H9 (cell line): ENCODE data around the gene TNIP1. TPM values are rescaled to one million over a fixed set of nuclear protein-coding genes. Genes with fewer than 3 reads are reported as not detected.

Source experiments
- DNase-seq: peaks from one replicate; pipeline ENCODE4 v3.0.0-alpha.2; 2017
- H2AFZ ChIP-seq: one replicate; pipeline ENCODE4 v1.6.1; 2013; ENCODE audit warnings: mild to moderate bottlenecking, low read length, control low read depth, moderate library complexity
- H2AK5ac ChIP-seq: 2 replicates; pipeline ENCODE4 v1.6.1; 2013; ENCODE audit warnings: low read length, control low read depth, mixed read lengths; ENCODE audit not compliant: insufficient read length
- H2BK120ac ChIP-seq: one replicate; pipeline ENCODE4 v1.6.1; 2013; ENCODE audit warnings: low read depth, mild to moderate bottlenecking, low read length, control low read depth, inconsistent platforms; ENCODE audit not compliant: poor library complexity, severe bottlenecking
- H2BK12ac ChIP-seq: 2 replicates; pipeline ENCODE4 v1.6.1; 2013; ENCODE audit warnings: low read length, control low read depth, mixed read lengths, low read depth; ENCODE audit not compliant: insufficient read length
- H2BK15ac ChIP-seq: 2 replicates; pipeline ENCODE4 v1.6.1; 2013; ENCODE audit warnings: low read depth, low read length, control low read depth
- H2BK20ac ChIP-seq: one replicate; pipeline ENCODE4 v1.6.1; 2013; ENCODE audit warnings: low read depth, mild to moderate bottlenecking, low read length, control low read depth, inconsistent platforms; ENCODE audit not compliant: poor library complexity, severe bottlenecking
- H2BK5ac ChIP-seq: 2 replicates; pipeline ENCODE4 v1.6.1; 2013; ENCODE audit warnings: low read length, control low read depth, mixed read lengths; ENCODE audit not compliant: insufficient read length
- H3K14ac ChIP-seq: 2 replicates; pipeline ENCODE4 v1.6.1; 2013; ENCODE audit warnings: low read length, control low read depth; ENCODE audit not compliant: insufficient read depth
- H3K18ac ChIP-seq: 2 replicates; pipeline ENCODE4 v1.6.1; 2013; ENCODE audit warnings: low read depth, mild to moderate bottlenecking, mixed read lengths, low read length, control low read depth; ENCODE audit not compliant: insufficient read length
- H3K23ac ChIP-seq: 2 replicates; pipeline ENCODE4 v1.6.1; 2013; ENCODE audit warnings: low read length, control low read depth, mixed read lengths, low read depth; ENCODE audit not compliant: insufficient read length
- H3K23me2 ChIP-seq: 2 replicates; pipeline ENCODE4 v1.6.1; 2013; ENCODE audit warnings: low read depth, mild to moderate bottlenecking, mixed read lengths, low read length, control low read depth; ENCODE audit not compliant: insufficient read length, poor library complexity, severe bottlenecking
- H3K27ac ChIP-seq: 2 replicates; pipeline ENCODE4 v1.5.1; 2013; ENCODE audit warnings: low read length, control low read depth, mixed read lengths, low read depth; ENCODE audit not compliant: insufficient read length
- H3K27me3 ChIP-seq: 2 replicates; pipeline ENCODE4 v1.6.1; 2013; ENCODE audit warnings: low read length, control low read depth, inconsistent platforms; ENCODE audit not compliant: insufficient read depth
- H3K4ac ChIP-seq: 2 replicates; pipeline ENCODE4 v1.6.1; 2013; ENCODE audit warnings: low read depth, mild to moderate bottlenecking, control low read depth, inconsistent platforms, low read length, moderate library complexity
- H3K4me1 ChIP-seq: 2 replicates; pipeline ENCODE4 v1.6.1; 2013; ENCODE audit warnings: low read length, control low read depth, inconsistent platforms; ENCODE audit not compliant: insufficient read depth
- H3K4me2 ChIP-seq: 2 replicates; pipeline ENCODE4 v1.6.1; 2013; ENCODE audit warnings: low read length, control low read depth, mixed read lengths; ENCODE audit not compliant: insufficient read length, insufficient read depth
- H3K56ac ChIP-seq: 2 replicates; pipeline ENCODE4 v1.6.1; 2013; ENCODE audit warnings: low read depth, mild to moderate bottlenecking, mixed read lengths, low read length, control low read depth; ENCODE audit not compliant: insufficient read length
- H3K79me1 ChIP-seq: 2 replicates; pipeline ENCODE4 v1.6.1; 2013; ENCODE audit warnings: low read depth, mild to moderate bottlenecking, moderate library complexity, low read length, control low read depth, inconsistent platforms; ENCODE audit not compliant: insufficient read depth, poor library complexity, severe bottlenecking
- H3K79me2 ChIP-seq: 2 replicates; pipeline ENCODE4 v1.6.1; 2013; ENCODE audit warnings: low read length, control low read depth, inconsistent platforms; ENCODE audit not compliant: insufficient read depth
- H3K9ac ChIP-seq: 2 replicates; pipeline ENCODE4 v1.6.1; 2013; ENCODE audit warnings: low read length, control low read depth, mixed read lengths; ENCODE audit not compliant: insufficient read length; ENCODE audit errors: extremely low read depth
- H3K9me3 ChIP-seq: one replicate; pipeline ENCODE4 v1.6.1; 2013; ENCODE audit warnings: low read depth, low read length, inconsistent platforms; ENCODE audit not compliant: control insufficient read depth
- H3T11ph ChIP-seq: one replicate; pipeline ENCODE4 v1.6.1; 2013; ENCODE audit warnings: mild to moderate bottlenecking, low read length, control low read depth, inconsistent platforms
- H4K20me1 ChIP-seq: one replicate; pipeline ENCODE4 v1.6.1; 2013; ENCODE audit not compliant: control insufficient read depth, insufficient read length, insufficient read depth
- H4K5ac ChIP-seq: 2 replicates; pipeline ENCODE4 v1.6.1; 2013; ENCODE audit warnings: low read depth, mild to moderate bottlenecking, mixed read lengths, low read length, control low read depth; ENCODE audit not compliant: insufficient read length
- H4K8ac ChIP-seq: replicated peaks from 2 replicates; pipeline ENCODE4 v1.6.1; 2013; ENCODE audit warnings: low read length, control low read depth, mixed read lengths, low read depth; ENCODE audit not compliant: insufficient read length
- H4K91ac ChIP-seq: 2 replicates; pipeline ENCODE4 v1.6.1; 2013; ENCODE audit warnings: low read depth, mild to moderate bottlenecking, moderate library complexity, mixed read lengths, low read length, control low read depth; ENCODE audit not compliant: insufficient read length
- H3K27ac Mint-ChIP-seq, 3 experiments: 2 replicates in 2 of 3; 3 replicates in 1 of 3; pipeline ENCODE4 v1.8.0; 2020 to 2021; ENCODE audit warnings: mixed read lengths in 3 of 3, mild to moderate bottlenecking in 1 of 3, moderate library complexity in 1 of 3
- H3K27me3 Mint-ChIP-seq: 2 replicates; pipeline ENCODE4 v1.8.0; 2021; ENCODE audit warnings: low read depth, mild to moderate bottlenecking, moderate library complexity, mixed read lengths
- H3K36me3 Mint-ChIP-seq, 3 experiments: 2 replicates in 2 of 3; 3 replicates in 1 of 3; pipeline ENCODE4 v1.8.0; 2020 to 2021; ENCODE audit warnings: low read depth in 3 of 3, mixed read lengths in 3 of 3; ENCODE audit not compliant: insufficient read depth in 1 of 3
- H3K4me1 Mint-ChIP-seq, 2 experiments: 2 replicates each; pipeline ENCODE4 v1.8.0; 2020; ENCODE audit warnings: mixed read lengths in 2 of 2
- H3K4me3 Mint-ChIP-seq, 2 experiments: 2 replicates in 1 of 2; 3 replicates in 1 of 2; pipeline ENCODE4 v1.8.0; 2020 to 2021; ENCODE audit warnings: mild to moderate bottlenecking in 2 of 2, mixed read lengths in 2 of 2, moderate library complexity in 1 of 2
- H3K9me3 Mint-ChIP-seq, 2 experiments: 2 replicates in 1 of 2; 3 replicates in 1 of 2; pipeline ENCODE4 v1.8.0; 2020; ENCODE audit warnings: mild to moderate bottlenecking in 2 of 2, mixed read lengths in 2 of 2, moderate library complexity in 1 of 2
- WGBS: extraction: QIAGEN DNeasy Blood & Tissue Kit; methylation state at CpG from one replicate; pipeline ENCODE4 v1.1.7; 2013; ENCODE audit warnings: missing lambda C conversion rate, low lambda C conversion rate, mixed read lengths; ENCODE audit not compliant: insufficient read length; ENCODE audit errors: extremely low coverage; 5-methylcytosine and 5-hydroxymethylcytosine counted together
- total RNA-seq: library from RNA; stranded (reverse); gene quantifications from 2 replicates; pipeline ENCODE4 v1.2.1, GENCODE V29; 2021
- TF ChIP-seq, protein P1 (sequence below): fragments of 200-600 bp; sonication (generic); conservative IDR thresholded peaks from 3 replicates; pipeline ENCODE4 v1.8.0; 2021; ENCODE audit warnings: antibody characterized with exemption, mild to moderate bottlenecking

Gene TNIP1
- total RNA-seq, 1 experiment from 2014 or later, result 40.8 TPM

DNA sequence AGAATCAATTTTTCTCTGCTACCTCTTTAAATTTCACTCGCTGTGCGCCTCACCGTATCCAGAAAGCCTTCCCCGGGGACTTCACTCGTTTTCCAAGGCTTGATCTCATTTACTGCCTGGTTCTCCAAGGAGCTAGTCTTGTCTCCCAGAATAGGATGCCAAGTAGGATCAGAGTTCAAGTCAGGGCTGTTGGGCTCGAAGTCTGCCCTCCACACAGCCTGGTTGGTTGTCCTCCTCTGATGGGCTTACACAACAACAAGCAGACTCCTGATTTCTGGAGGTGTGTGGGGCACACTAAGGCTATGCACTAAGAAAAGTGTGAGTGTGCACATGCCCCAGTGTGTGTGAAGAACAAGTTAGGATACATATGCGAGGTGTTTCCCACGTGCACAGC lies 14.0 kb upstream of the TNIP1 start:
- Histone ChIP-seq H3K18ac (no peak overlapping the region), H3K4me1 (peaks cover 2% of the 10 kb centered on the region; the same call in 1 of the 2 replicates), H2BK5ac (no peak overlapping the region), H3K23ac (no peak overlapping the region), H3K27ac (no peak overlapping the region), H3K56ac (no peak overlapping the region), H2AK5ac (no peak overlapping the region), H3K9me3 (no peaks in the 10 kb centered on the region), H3K23me2 (no peaks in the 10 kb centered on the region), H3K4me2 (no peak overlapping the region), H4K8ac (no peak overlapping the region), H2BK120ac (no peak overlapping the region), H4K5ac (no peak overlapping the region), H2BK12ac (no peak overlapping the region), H3K27me3 (no peaks in the 10 kb centered on the region), H3K79me1 (no peaks in the 10 kb centered on the region), H2BK15ac (no peak overlapping the region), H2BK20ac (no peak overlapping the region), H2AFZ (no peak overlapping the region), H4K20me1 (no peaks in the 10 kb centered on the region), H3K14ac (no peak overlapping the region), H3K9ac (no peak overlapping the region), H3T11ph (no peak overlapping the region), H4K91ac (no peak overlapping the region), H3K4ac (no peak overlapping the region), H3K79me2 (no peaks in the 10 kb centered on the region)
- Mint-ChIP-seq H3K4me3 (no peak overlapping the region), H3K9me3 (no peaks in the 10 kb centered on the region), H3K27ac (0 out of 7 replicates have a peak overlapping the region, but pooled peaks of 1 of the 3 experiments have one; percentile 31), H3K27me3 (no peaks in the 10 kb centered on the region), H3K36me3 (no peaks in the 10 kb centered on the region), H3K4me1 (peaks cover 36 to 38% of the 10 kb centered on the region in 2 experiments)
- WGBS, result no CpG with 5 or more reads among the region's 8 CpGs
- no peak for DNase-seq
- TF ChIP-seq, protein P1, sequence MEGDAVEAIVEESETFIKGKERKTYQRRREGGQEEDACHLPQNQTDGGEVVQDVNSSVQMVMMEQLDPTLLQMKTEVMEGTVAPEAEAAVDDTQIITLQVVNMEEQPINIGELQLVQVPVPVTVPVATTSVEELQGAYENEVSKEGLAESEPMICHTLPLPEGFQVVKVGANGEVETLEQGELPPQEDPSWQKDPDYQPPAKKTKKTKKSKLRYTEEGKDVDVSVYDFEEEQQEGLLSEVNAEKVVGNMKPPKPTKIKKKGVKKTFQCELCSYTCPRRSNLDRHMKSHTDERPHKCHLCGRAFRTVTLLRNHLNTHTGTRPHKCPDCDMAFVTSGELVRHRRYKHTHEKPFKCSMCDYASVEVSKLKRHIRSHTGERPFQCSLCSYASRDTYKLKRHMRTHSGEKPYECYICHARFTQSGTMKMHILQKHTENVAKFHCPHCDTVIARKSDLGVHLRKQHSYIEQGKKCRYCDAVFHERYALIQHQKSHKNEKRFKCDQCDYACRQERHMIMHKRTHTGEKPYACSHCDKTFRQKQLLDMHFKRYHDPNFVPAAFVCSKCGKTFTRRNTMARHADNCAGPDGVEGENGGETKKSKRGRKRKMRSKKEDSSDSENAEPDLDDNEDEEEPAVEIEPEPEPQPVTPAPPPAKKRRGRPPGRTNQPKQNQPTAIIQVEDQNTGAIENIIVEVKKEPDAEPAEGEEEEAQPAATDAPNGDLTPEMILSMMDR, result no peak
